ENCODE data around the gene ABCD2. TPM values are rescaled to one million over a fixed set of nuclear protein-coding genes. Genes with fewer than 3 reads are reported as not detected.

Gene ABCD2
- total and polyA plus RNA-seq, 9 donors, result 0.05 to 0.12 (median 0.08) TPM

- H3K27ac ChIP-seq (ENCODE audit: low read length), result no peak overlapping the region
- H3K9me3 ChIP-seq (replicated peaks; ENCODE audit: control insufficient read depth, low read depth, low read length), result no peaks in the 10 kb centered on the region
- no peaks in the 10 kb centered on the region for H3K36me3 ChIP-seq (ENCODE audit: control insufficient read depth, insufficient read depth, low read length)
Measured at GRCh38 chr12:39595928-39596327, 23.7 kb downstream of the ABCD2 start.

GRCh38 chr12:39592295-39592694 is 27.3 kb downstream of the ABCD2 start:
- no peak for DNase-seq
- H3K27ac ChIP-seq (ENCODE audit: low read length), result no peak overlapping the region
- no peaks in the 10 kb centered on the region for H3K36me3 ChIP-seq (ENCODE audit: control insufficient read depth, insufficient read depth, low read length)

More at GRCh38 chr12:39595928-39596327, 23.7 kb downstream of the ABCD2 start:
- WGBS (ENCODE audit: insufficient coverage), result no CpG with 5 or more reads among the region's 2 CpGs
- no peak for DNase-seq
- Histone ChIP-seq H3K4me3 (ENCODE audit: low read length) (no peak overlapping the region), H3K4me1 (ENCODE audit: control insufficient read depth, insufficient read depth, low read length) (no peaks in the 10 kb centered on the region), H3K27me3 (ENCODE audit: control insufficient read depth, insufficient read depth, low read length) (no peaks in the 10 kb centered on the region)

GRCh38 chr12:39588348-39588747 is 31.3 kb downstream of the ABCD2 start:
- Histone ChIP-seq H3K27me3 (ENCODE audit: control insufficient read depth, insufficient read depth, low read length) (no peaks in the 10 kb centered on the region), H3K36me3 (ENCODE audit: control insufficient read depth, insufficient read depth, low read length) (no peaks in the 10 kb centered on the region), H3K9me3 (replicated peaks; ENCODE audit: control insufficient read depth, low read depth, low read length) (no peaks in the 10 kb centered on the region), H3K27ac (ENCODE audit: low read length) (no peak overlapping the region), H3K4me1 (ENCODE audit: control insufficient read depth, insufficient read depth, low read length) (no peaks in the 10 kb centered on the region), H3K4me3 (ENCODE audit: low read length) (no peak overlapping the region)
- no peak for DNase-seq
- WGBS (ENCODE audit: insufficient coverage), result 54% methylated on average over 2 of the region's 9 CpGs

More at GRCh38 chr12:39592295-39592694, 27.3 kb downstream of the ABCD2 start:
- H3K4me1 ChIP-seq (ENCODE audit: control insufficient read depth, insufficient read depth, low read length), result no peaks in the 10 kb centered on the region
- no peaks in the 10 kb centered on the region for H3K9me3 ChIP-seq (replicated peaks; ENCODE audit: control insufficient read depth, low read depth, low read length)
- no peak overlapping the region for H3K4me3 ChIP-seq (ENCODE audit: low read length)
- no peaks in the 10 kb centered on the region for H3K27me3 ChIP-seq (ENCODE audit: control insufficient read depth, insufficient read depth, low read length)

GRCh38 chr12:39587225-39587624 is 32.4 kb downstream of the ABCD2 start:
- H3K4me3 ChIP-seq (ENCODE audit: low read length), result no peak overlapping the region
- no peaks in the 10 kb centered on the region for H3K4me1 ChIP-seq (ENCODE audit: control insufficient read depth, insufficient read depth, low read length)
- no peak overlapping the region for H3K27ac ChIP-seq (ENCODE audit: low read length)
- DNase-seq, result peak; percentile 14
- H3K27me3 ChIP-seq (ENCODE audit: control insufficient read depth, insufficient read depth, low read length), result no peaks in the 10 kb centered on the region
- no peaks in the 10 kb centered on the region for H3K9me3 ChIP-seq (replicated peaks; ENCODE audit: control insufficient read depth, low read depth, low read length)
- H3K36me3 ChIP-seq (ENCODE audit: control insufficient read depth, insufficient read depth, low read length), result no peaks in the 10 kb centered on the region
- WGBS (ENCODE audit: insufficient coverage), result no CpG with 5 or more reads among the region's 3 CpGs

- H3K27ac ChIP-seq (ENCODE audit: low read length), result no peak overlapping the region
- no CpG with 5 or more reads among the region's 1 CpG for WGBS (ENCODE audit: insufficient coverage)
- no peaks in the 10 kb centered on the region for H3K36me3 ChIP-seq (ENCODE audit: control insufficient read depth, insufficient read depth, low read length)
- no peaks in the 10 kb centered on the region for H3K9me3 ChIP-seq (replicated peaks; ENCODE audit: control insufficient read depth, low read depth, low read length)
- H3K4me1 ChIP-seq (ENCODE audit: control insufficient read depth, insufficient read depth, low read length), result no peaks in the 10 kb centered on the region
- peak; percentile 22 for DNase-seq
- H3K4me3 ChIP-seq (ENCODE audit: low read length), result no peak overlapping the region
- no peaks in the 10 kb centered on the region for H3K27me3 ChIP-seq (ENCODE audit: control insufficient read depth, insufficient read depth, low read length)
Measured at GRCh38 chr12:39586816-39587215, 32.8 kb downstream of the ABCD2 start.

DNA sequence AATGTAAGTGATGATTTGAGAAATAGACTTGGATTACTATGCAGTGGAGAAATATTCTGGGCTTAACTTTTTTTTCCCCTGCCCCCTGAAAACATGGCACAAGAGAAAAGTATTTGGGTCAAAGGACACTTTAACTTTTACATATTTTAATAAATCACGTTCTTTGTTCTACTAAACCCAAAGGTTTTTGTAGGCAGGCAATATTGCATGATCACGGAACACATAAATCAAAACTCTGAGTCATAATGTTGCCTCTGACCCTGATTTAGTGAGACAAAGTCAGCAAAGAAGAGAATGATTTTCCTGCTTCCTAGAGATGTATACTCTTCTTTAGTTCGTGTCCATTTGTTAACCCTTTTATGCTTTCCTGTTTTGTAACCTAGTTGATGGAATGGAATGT is 38.0 kb downstream of the ABCD2 start:
- WGBS (ENCODE audit: insufficient coverage), result no CpG with 5 or more reads among the region's 3 CpGs
- H3K9me3 ChIP-seq (replicated peaks; ENCODE audit: control insufficient read depth, low read depth, low read length), result no peaks in the 10 kb centered on the region

GRCh38 chr12:39575498-39575875 is 44.1 kb downstream of the ABCD2 start:
- no CpG with 5 or more reads among the region's 1 CpG for WGBS (ENCODE audit: insufficient coverage)
- DNase-seq, result no peak
- no peaks in the 10 kb centered on the region for H3K4me1 ChIP-seq (ENCODE audit: control insufficient read depth, insufficient read depth, low read length)
- H3K9me3 ChIP-seq (replicated peaks; ENCODE audit: control insufficient read depth, low read depth, low read length), result no peaks in the 10 kb centered on the region
- no peak overlapping the region for H3K4me3 ChIP-seq (ENCODE audit: low read length)
- no peak overlapping the region for H3K27ac ChIP-seq (ENCODE audit: low read length)
- no peaks in the 10 kb centered on the region for H3K36me3 ChIP-seq (ENCODE audit: control insufficient read depth, insufficient read depth, low read length)
- no peaks in the 10 kb centered on the region for H3K27me3 ChIP-seq (ENCODE audit: control insufficient read depth, insufficient read depth, low read length)

More for the DNA sequence above, 38.0 kb downstream of the ABCD2 start:
- Histone ChIP-seq H3K36me3 (ENCODE audit: control insufficient read depth, insufficient read depth, low read length) (no peaks in the 10 kb centered on the region), H3K27me3 (ENCODE audit: control insufficient read depth, insufficient read depth, low read length) (no peaks in the 10 kb centered on the region), H3K4me3 (ENCODE audit: low read length) (no peak overlapping the region), H3K4me1 (ENCODE audit: control insufficient read depth, insufficient read depth, low read length) (no peaks in the 10 kb centered on the region), H3K27ac (ENCODE audit: low read length) (no peak overlapping the region)
- DNase-seq, result no peak

GRCh38 chr12:39574785-39575497 is 44.7 kb downstream of the ABCD2 start:
- Histone ChIP-seq H3K4me3 (ENCODE audit: low read length) (no peak overlapping the region), H3K36me3 (ENCODE audit: control insufficient read depth, insufficient read depth, low read length) (no peaks in the 10 kb centered on the region), H3K9me3 (replicated peaks; ENCODE audit: control insufficient read depth, low read depth, low read length) (no peaks in the 10 kb centered on the region), H3K27ac (ENCODE audit: low read length) (no peak overlapping the region), H3K4me1 (ENCODE audit: control insufficient read depth, insufficient read depth, low read length) (no peaks in the 10 kb centered on the region), H3K27me3 (ENCODE audit: control insufficient read depth, insufficient read depth, low read length) (no peaks in the 10 kb centered on the region)
- DNase-seq, result peak; percentile 70
- WGBS (ENCODE audit: insufficient coverage), result no CpG with 5 or more reads among the region's 4 CpGs

GRCh38 chr12:39574378-39574777 is 45.2 kb downstream of the ABCD2 start:
- Histone ChIP-seq H3K36me3 (ENCODE audit: control insufficient read depth, insufficient read depth, low read length) (no peaks in the 10 kb centered on the region), H3K4me3 (ENCODE audit: low read length) (no peak overlapping the region), H3K9me3 (replicated peaks; ENCODE audit: control insufficient read depth, low read depth, low read length) (peaks cover 2% of the 10 kb centered on the region), H3K27me3 (ENCODE audit: control insufficient read depth, insufficient read depth, low read length) (no peaks in the 10 kb centered on the region), H3K4me1 (ENCODE audit: control insufficient read depth, insufficient read depth, low read length) (no peaks in the 10 kb centered on the region), H3K27ac (ENCODE audit: low read length) (no peak overlapping the region)
- no CpG with 5 or more reads among the region's 1 CpG for WGBS (ENCODE audit: insufficient coverage)
- DNase-seq, result no peak

DNA sequence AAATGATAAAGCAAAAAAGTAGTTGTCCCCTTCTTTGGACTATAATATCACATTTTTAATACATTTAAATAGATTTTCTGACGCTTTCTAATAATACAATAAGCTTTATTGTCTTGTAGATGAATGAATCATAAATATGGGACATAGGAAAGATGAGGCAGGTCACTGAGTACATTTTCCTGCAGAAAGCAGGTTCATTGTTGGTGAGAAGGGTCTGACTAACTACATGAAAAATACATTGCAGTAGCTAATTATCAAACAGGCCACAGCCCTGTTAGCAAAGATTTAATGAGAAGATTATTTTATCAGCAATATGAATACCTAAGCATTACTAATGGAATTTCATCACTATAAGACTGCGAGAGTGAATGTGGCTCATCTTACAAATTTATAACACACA is 45.6 kb downstream of the ABCD2 start:
- H3K27me3 ChIP-seq (ENCODE audit: control insufficient read depth, insufficient read depth, low read length), result no peaks in the 10 kb centered on the region
- no peak overlapping the region for H3K4me3 ChIP-seq (ENCODE audit: low read length)
- no CpG with 5 or more reads among the region's 2 CpGs for WGBS (ENCODE audit: insufficient coverage)

GRCh38 chr12:39572551-39572950 is 47.1 kb downstream of the ABCD2 start:
- Histone ChIP-seq H3K9me3 (replicated peaks; ENCODE audit: control insufficient read depth, low read depth, low read length) (peaks cover 4% of the 10 kb centered on the region), H3K27ac (ENCODE audit: low read length) (no peak overlapping the region), H3K4me1 (ENCODE audit: control insufficient read depth, insufficient read depth, low read length) (no peaks in the 10 kb centered on the region), H3K36me3 (ENCODE audit: control insufficient read depth, insufficient read depth, low read length) (no peaks in the 10 kb centered on the region), H3K4me3 (ENCODE audit: low read length) (no peak overlapping the region), H3K27me3 (ENCODE audit: control insufficient read depth, insufficient read depth, low read length) (no peaks in the 10 kb centered on the region)
- peak; percentile 24 for DNase-seq

More for the DNA sequence above, 45.6 kb downstream of the ABCD2 start:
- Histone ChIP-seq H3K36me3 (ENCODE audit: control insufficient read depth, insufficient read depth, low read length) (no peaks in the 10 kb centered on the region), H3K4me1 (ENCODE audit: control insufficient read depth, insufficient read depth, low read length) (no peaks in the 10 kb centered on the region), H3K27ac (ENCODE audit: low read length) (no peak overlapping the region), H3K9me3 (replicated peaks; ENCODE audit: control insufficient read depth, low read depth, low read length) (peaks cover 3% of the 10 kb centered on the region)
- DNase-seq, result no peak

Measured in muscle of leg (tissue), 11 donors.